SU-DHL-6 (cell line): Measurements from ENCODE around the gene ZNF365.

Experiments used
- H2AFZ ChIP-seq: fragments of 200-600 bp; sonication (generic); 2 replicates; pipeline ENCODE4 v1.6.1; 2014; ENCODE audit warnings: low read depth, mild to moderate bottlenecking, moderate library complexity, mixed read lengths, antibody characterized with exemption, low read length; ENCODE audit not compliant: severe bottlenecking
- H3F3A ChIP-seq: fragments of 200-600 bp; shearing (Covaris generic); 2 replicates; pipeline ENCODE4 v1.6.0; 2016; ENCODE audit warnings: antibody characterized with exemption, mild to moderate bottlenecking; ENCODE audit not compliant: insufficient read depth
- H3K27ac ChIP-seq: fragments of 200-600 bp; sonication (generic); 2 replicates; pipeline ENCODE4 v1.5.1; 2016; ENCODE audit warnings: low read depth, mild to moderate bottlenecking, low read length, moderate library complexity, mixed read lengths
- H3K27me3 ChIP-seq: fragments of 200-600 bp; sonication (generic), shearing (Covaris generic); 2 replicates; pipeline ENCODE4 v1.6.0; 2014; ENCODE audit warnings: mild to moderate bottlenecking, low read length
- H3K36me3 ChIP-seq: fragments of 200-600 bp; sonication (generic); 2 replicates; pipeline ENCODE4 v1.6.1; 2014; ENCODE audit warnings: mild to moderate bottlenecking, low read length, mixed read lengths
- H3K4me2 ChIP-seq: fragments of 300-600, 200-600 bp; shearing (Covaris generic), sonication (generic); 2 replicates; pipeline ENCODE4 v1.6.0; 2014; ENCODE audit warnings: low read length, low read depth, mild to moderate bottlenecking; ENCODE audit not compliant: poor library complexity, severe bottlenecking
- H3K4me3 ChIP-seq: fragments of 200-600 bp; sonication (generic); 2 replicates; pipeline ENCODE4 v1.5.1; 2014; ENCODE audit warnings: antibody characterized with exemption, low read length, mild to moderate bottlenecking, mixed read lengths; ENCODE audit not compliant: insufficient read depth, poor library complexity, severe bottlenecking
- H3K79me2 ChIP-seq: fragments of 200-600 bp; sonication (generic); 2 replicates; pipeline ENCODE4 v1.6.1; 2014; ENCODE audit warnings: mild to moderate bottlenecking, low read length, moderate library complexity; ENCODE audit not compliant: insufficient read depth
- H3K9ac ChIP-seq: fragments of 200-600 bp; sonication (generic); 2 replicates; pipeline ENCODE4 v1.7.0; 2014; ENCODE audit warnings: mild to moderate bottlenecking, low read length
- H3K9me2 ChIP-seq: fragments of 200-600 bp; sonication (generic); replicated peaks from 2 replicates; pipeline ENCODE4 v1.6.1; 2014; ENCODE audit warnings: low read length; ENCODE audit not compliant: insufficient read depth
- H3K9me3 ChIP-seq: fragments of 200-600 bp; sonication (generic); 2 replicates; pipeline ENCODE4 v1.6.1; 2014; ENCODE audit warnings: low read length, mixed read lengths; ENCODE audit not compliant: insufficient read depth
- H4K20me1 ChIP-seq: fragments of 200-600 bp; sonication (generic); 2 replicates; pipeline ENCODE4 v1.6.1; 2014; ENCODE audit warnings: low read depth, mild to moderate bottlenecking, antibody characterized with exemption, low read length, moderate library complexity, mixed read lengths
- CTCF ChIP-seq: fragments of 200-600 bp; sonication (generic); IDR thresholded peaks from one replicate; pipeline ENCODE4 v1.5.1; 2017; ENCODE audit warnings: antibody characterized with exemption, mild to moderate bottlenecking, low read length, moderate library complexity; ENCODE audit not compliant: insufficient read depth, poor library complexity, severe bottlenecking
- EZH2phosphoT487 ChIP-seq: fragments of 200-600 bp; sonication (generic), shearing (Covaris generic); conservative IDR thresholded peaks from 2 replicates; pipeline ENCODE4 v1.6.1; 2018; ENCODE audit warnings: mild to moderate bottlenecking, antibody characterized with exemption, low read length, moderate library complexity, mixed read lengths

ZNF365 gene

GRCh38 chr10:62422068-62422590, 48.0 kb downstream of the ZNF365 start:
- no peaks in the 10 kb centered on the region for H3F3A ChIP-seq
- H3K36me3 ChIP-seq: no peaks in the 10 kb centered on the region
- TF ChIP-seq EZH2phosphoT487 (no peak), CTCF (no peak)
- no peak overlapping the region for H3K27ac ChIP-seq
- H3K79me2 ChIP-seq: no peaks in the 10 kb centered on the region
- H3K9ac ChIP-seq: no peak overlapping the region
- no peak overlapping the region for H2AFZ ChIP-seq
- H4K20me1 ChIP-seq: no peaks in the 10 kb centered on the region
- no peak overlapping the region for H3K4me2 ChIP-seq
- no peak overlapping the region for H3K4me3 ChIP-seq
- H3K9me3 ChIP-seq: no peaks in the 10 kb centered on the region
- no peaks in the 10 kb centered on the region for H3K9me2 ChIP-seq
- H3K27me3 ChIP-seq: no peaks in the 10 kb centered on the region

- H2AFZ ChIP-seq: no peak overlapping the region
- H3K36me3 ChIP-seq: no peaks in the 10 kb centered on the region
- H4K20me1 ChIP-seq: no peaks in the 10 kb centered on the region
- no peaks in the 10 kb centered on the region for H3K9me2 ChIP-seq
- no peak overlapping the region for H3K4me3 ChIP-seq
- no peak overlapping the region for H3K27ac ChIP-seq
- H3K9ac ChIP-seq: no peak overlapping the region
- no peaks in the 10 kb centered on the region for H3K79me2 ChIP-seq
- H3K27me3 ChIP-seq: no peaks in the 10 kb centered on the region
- H3K4me2 ChIP-seq: no peak overlapping the region
- H3F3A ChIP-seq: no peaks in the 10 kb centered on the region
- no peaks in the 10 kb centered on the region for H3K9me3 ChIP-seq
- TF ChIP-seq CTCF: peak; percentile 21
- no peak for TF ChIP-seq EZH2phosphoT487
Measured at GRCh38 chr10:62424026-62424425, 49.9 kb downstream of the ZNF365 start.

- H3F3A ChIP-seq: no peaks in the 10 kb centered on the region
- no peaks in the 10 kb centered on the region for H3K9me3 ChIP-seq
- H2AFZ ChIP-seq: no peak overlapping the region
- no peaks in the 10 kb centered on the region for H3K79me2 ChIP-seq
- H3K27ac ChIP-seq: no peak overlapping the region
- H3K27me3 ChIP-seq: no peaks in the 10 kb centered on the region
- no peaks in the 10 kb centered on the region for H3K36me3 ChIP-seq
- H3K9me2 ChIP-seq: no peaks in the 10 kb centered on the region
- no peak overlapping the region for H3K4me3 ChIP-seq
- no peak overlapping the region for H3K4me2 ChIP-seq
- no peaks in the 10 kb centered on the region for H4K20me1 ChIP-seq
- no peak overlapping the region for H3K9ac ChIP-seq
- TF ChIP-seq EZH2phosphoT487 (no peak), CTCF (no peak)
Measured at GRCh38 chr10:62426086-62426485, 51.9 kb downstream of the ZNF365 start.

- no peak overlapping the region for H3K27ac ChIP-seq
- H4K20me1 ChIP-seq: no peaks in the 10 kb centered on the region
- H3K79me2 ChIP-seq: no peaks in the 10 kb centered on the region
- H3F3A ChIP-seq: no peaks in the 10 kb centered on the region
- no peaks in the 10 kb centered on the region for H3K9me3 ChIP-seq
- TF ChIP-seq EZH2phosphoT487 (no peak), CTCF (no peak)
- H3K36me3 ChIP-seq: no peaks in the 10 kb centered on the region
- H3K9me2 ChIP-seq: no peaks in the 10 kb centered on the region
- H2AFZ ChIP-seq: no peak overlapping the region
- no peak overlapping the region for H3K4me2 ChIP-seq
- no peak overlapping the region for H3K9ac ChIP-seq
- H3K4me3 ChIP-seq: no peak overlapping the region
- no peaks in the 10 kb centered on the region for H3K27me3 ChIP-seq
Measured at GRCh38 chr10:62426600-62426999, 52.4 kb downstream of the ZNF365 start.
